SU-DHL-6 (cell line): ENCODE measurements around the gene ACTMAP.

Experiments
- H2AFZ ChIP-seq: fragments of 200-600 bp; sonication (generic); 2 replicates; pipeline ENCODE4 v1.6.1; 2014; ENCODE audit warnings: low read depth, mild to moderate bottlenecking, moderate library complexity, mixed read lengths, antibody characterized with exemption, low read length; ENCODE audit not compliant: severe bottlenecking
- H3F3A ChIP-seq: fragments of 200-600 bp; shearing (Covaris generic); 2 replicates; pipeline ENCODE4 v1.6.0; 2016; ENCODE audit warnings: antibody characterized with exemption, mild to moderate bottlenecking; ENCODE audit not compliant: insufficient read depth
- H3K27ac ChIP-seq: fragments of 200-600 bp; sonication (generic); 2 replicates; pipeline ENCODE4 v1.5.1; 2016; ENCODE audit warnings: low read depth, mild to moderate bottlenecking, low read length, moderate library complexity, mixed read lengths
- H3K27me3 ChIP-seq: fragments of 200-600 bp; sonication (generic), shearing (Covaris generic); 2 replicates; pipeline ENCODE4 v1.6.0; 2014; ENCODE audit warnings: mild to moderate bottlenecking, low read length
- H3K36me3 ChIP-seq: fragments of 200-600 bp; sonication (generic); 2 replicates; pipeline ENCODE4 v1.6.1; 2014; ENCODE audit warnings: mild to moderate bottlenecking, low read length, mixed read lengths
- H3K4me2 ChIP-seq: fragments of 300-600, 200-600 bp; shearing (Covaris generic), sonication (generic); 2 replicates; pipeline ENCODE4 v1.6.0; 2014; ENCODE audit warnings: low read length, low read depth, mild to moderate bottlenecking; ENCODE audit not compliant: poor library complexity, severe bottlenecking
- H3K4me3 ChIP-seq: fragments of 200-600 bp; sonication (generic); 2 replicates; pipeline ENCODE4 v1.5.1; 2014; ENCODE audit warnings: antibody characterized with exemption, low read length, mild to moderate bottlenecking, mixed read lengths; ENCODE audit not compliant: insufficient read depth, poor library complexity, severe bottlenecking
- H3K79me2 ChIP-seq: fragments of 200-600 bp; sonication (generic); 2 replicates; pipeline ENCODE4 v1.6.1; 2014; ENCODE audit warnings: mild to moderate bottlenecking, low read length, moderate library complexity; ENCODE audit not compliant: insufficient read depth
- H3K9ac ChIP-seq: fragments of 200-600 bp; sonication (generic); 2 replicates; pipeline ENCODE4 v1.7.0; 2014; ENCODE audit warnings: mild to moderate bottlenecking, low read length
- H3K9me2 ChIP-seq: fragments of 200-600 bp; sonication (generic); replicated peaks from 2 replicates; pipeline ENCODE4 v1.6.1; 2014; ENCODE audit warnings: low read length; ENCODE audit not compliant: insufficient read depth
- H3K9me3 ChIP-seq: fragments of 200-600 bp; sonication (generic); 2 replicates; pipeline ENCODE4 v1.6.1; 2014; ENCODE audit warnings: low read length, mixed read lengths; ENCODE audit not compliant: insufficient read depth
- H4K20me1 ChIP-seq: fragments of 200-600 bp; sonication (generic); 2 replicates; pipeline ENCODE4 v1.6.1; 2014; ENCODE audit warnings: low read depth, mild to moderate bottlenecking, antibody characterized with exemption, low read length, moderate library complexity, mixed read lengths
- EZH2phosphoT487 ChIP-seq: fragments of 200-600 bp; sonication (generic), shearing (Covaris generic); conservative IDR thresholded peaks from 2 replicates; pipeline ENCODE4 v1.6.1; 2018; ENCODE audit warnings: mild to moderate bottlenecking, antibody characterized with exemption, low read length, moderate library complexity, mixed read lengths
- TF ChIP-seq, protein P1 (sequence below): fragments of 200-600 bp; sonication (generic); IDR thresholded peaks from one replicate; pipeline ENCODE4 v1.5.1; 2017; ENCODE audit warnings: antibody characterized with exemption, mild to moderate bottlenecking, low read length, moderate library complexity; ENCODE audit not compliant: insufficient read depth, poor library complexity, severe bottlenecking

ACTMAP gene

DNA sequence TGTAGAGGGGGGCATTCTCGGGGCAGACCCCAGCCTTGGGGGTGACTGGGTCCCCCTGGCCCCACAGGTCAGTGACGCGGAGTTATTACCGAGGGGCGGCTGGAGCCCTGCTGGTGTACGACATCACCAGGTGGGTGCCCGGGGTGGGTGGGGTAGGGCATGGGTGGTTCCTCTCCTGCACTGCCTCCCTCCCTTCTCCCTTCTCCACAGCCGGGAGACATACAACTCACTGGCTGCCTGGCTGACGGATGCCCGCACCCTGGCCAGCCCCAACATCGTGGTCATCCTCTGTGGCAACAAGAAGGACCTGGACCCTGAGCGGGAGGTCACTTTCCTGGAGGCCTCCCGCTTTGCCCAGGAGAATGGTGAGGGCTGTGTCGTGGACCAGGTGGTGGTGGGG is 33.4 kb upstream of the ACTMAP start:
- no peak overlapping the region for H2AFZ ChIP-seq
- H3K9me3 ChIP-seq, result no peaks in the 10 kb centered on the region
- no peaks in the 10 kb centered on the region for H3K36me3 ChIP-seq
- no peaks in the 10 kb centered on the region for H4K20me1 ChIP-seq
- H3K79me2 ChIP-seq, result peaks cover 7% of the 10 kb centered on the region; the same call in 1 of the 2 replicates
- H3F3A ChIP-seq, result no peaks in the 10 kb centered on the region
- no peak overlapping the region for H3K4me2 ChIP-seq
- H3K27me3 ChIP-seq, result no peaks in the 10 kb centered on the region
- H3K4me3 ChIP-seq, result no peak overlapping the region
- no peak overlapping the region for H3K9ac ChIP-seq
- TF ChIP-seq, protein P1, sequence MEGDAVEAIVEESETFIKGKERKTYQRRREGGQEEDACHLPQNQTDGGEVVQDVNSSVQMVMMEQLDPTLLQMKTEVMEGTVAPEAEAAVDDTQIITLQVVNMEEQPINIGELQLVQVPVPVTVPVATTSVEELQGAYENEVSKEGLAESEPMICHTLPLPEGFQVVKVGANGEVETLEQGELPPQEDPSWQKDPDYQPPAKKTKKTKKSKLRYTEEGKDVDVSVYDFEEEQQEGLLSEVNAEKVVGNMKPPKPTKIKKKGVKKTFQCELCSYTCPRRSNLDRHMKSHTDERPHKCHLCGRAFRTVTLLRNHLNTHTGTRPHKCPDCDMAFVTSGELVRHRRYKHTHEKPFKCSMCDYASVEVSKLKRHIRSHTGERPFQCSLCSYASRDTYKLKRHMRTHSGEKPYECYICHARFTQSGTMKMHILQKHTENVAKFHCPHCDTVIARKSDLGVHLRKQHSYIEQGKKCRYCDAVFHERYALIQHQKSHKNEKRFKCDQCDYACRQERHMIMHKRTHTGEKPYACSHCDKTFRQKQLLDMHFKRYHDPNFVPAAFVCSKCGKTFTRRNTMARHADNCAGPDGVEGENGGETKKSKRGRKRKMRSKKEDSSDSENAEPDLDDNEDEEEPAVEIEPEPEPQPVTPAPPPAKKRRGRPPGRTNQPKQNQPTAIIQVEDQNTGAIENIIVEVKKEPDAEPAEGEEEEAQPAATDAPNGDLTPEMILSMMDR, result no peak
- no peak for TF ChIP-seq EZH2phosphoT487
- H3K27ac ChIP-seq, result no peak overlapping the region
- no peaks in the 10 kb centered on the region for H3K9me2 ChIP-seq

DNA sequence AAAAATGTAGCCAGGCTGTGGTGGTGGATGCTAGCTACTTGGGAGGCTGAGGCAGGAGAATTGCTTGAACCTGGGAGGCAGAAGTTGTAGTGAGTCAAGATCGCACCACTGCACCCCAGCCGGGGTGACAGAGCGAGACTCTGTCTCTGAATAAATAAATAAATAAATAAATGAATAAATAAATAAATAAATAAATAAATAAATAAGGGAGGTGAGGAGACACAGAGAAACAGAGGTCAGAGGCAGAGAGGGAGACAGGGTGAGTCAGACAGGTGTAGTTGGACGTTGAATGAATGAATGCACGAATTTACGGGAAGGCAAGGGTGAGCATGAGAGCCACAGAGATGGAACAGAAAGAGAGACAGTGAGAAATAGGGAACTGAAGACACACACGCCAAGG is 30.9 kb upstream of the ACTMAP start:
- Histone ChIP-seq H3K9me3 (no peaks in the 10 kb centered on the region), H2AFZ (no peak overlapping the region), H3F3A (peaks cover 11% of the 10 kb centered on the region), H3K9ac (no peak overlapping the region), H3K79me2 (peaks cover 10% of the 10 kb centered on the region; the same call in 1 of the 2 replicates), H3K4me2 (no peak overlapping the region), H3K9me2 (no peaks in the 10 kb centered on the region), H3K4me3 (no peak overlapping the region), H3K36me3 (no peaks in the 10 kb centered on the region), H3K27ac (no peak overlapping the region), H3K27me3 (no peaks in the 10 kb centered on the region), H4K20me1 (no peaks in the 10 kb centered on the region)
- TF ChIP-seq, protein P1, result no peak
- TF ChIP-seq EZH2phosphoT487, result no peak

DNA sequence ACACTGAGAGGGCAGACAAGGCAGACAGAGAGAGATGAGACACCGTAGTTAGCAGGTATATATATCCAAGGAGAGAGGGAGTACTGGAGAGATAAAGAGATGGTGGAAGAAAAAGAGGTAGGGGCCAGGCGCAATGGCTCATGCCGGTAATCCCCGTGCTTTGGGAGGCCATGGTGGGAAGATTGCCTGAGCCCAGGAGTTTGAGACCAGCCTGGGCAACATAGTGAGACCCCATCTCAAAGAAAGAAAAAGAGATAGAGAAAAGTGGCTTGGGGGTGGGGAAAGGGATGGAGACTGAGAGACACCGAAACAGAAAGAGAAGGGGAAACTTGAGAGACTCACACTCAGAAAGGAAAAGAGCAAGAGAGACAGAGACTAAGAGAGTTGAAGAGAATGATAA is 30.3 kb upstream of the ACTMAP start:
- no peaks in the 10 kb centered on the region for H3K9me3 ChIP-seq
- peaks cover 10% of the 10 kb centered on the region; the same call in 1 of the 2 replicates for H3K79me2 ChIP-seq
- TF ChIP-seq, protein P1, result no peak
- TF ChIP-seq EZH2phosphoT487, result no peak
- H3K9ac ChIP-seq, result no peak overlapping the region
- H3K9me2 ChIP-seq, result no peaks in the 10 kb centered on the region
- H3K4me2 ChIP-seq, result no peak overlapping the region
- H4K20me1 ChIP-seq, result no peaks in the 10 kb centered on the region
- H3K27me3 ChIP-seq, result no peaks in the 10 kb centered on the region
- no peaks in the 10 kb centered on the region for H3K36me3 ChIP-seq
- no peak overlapping the region for H3K27ac ChIP-seq
- peaks cover 11% of the 10 kb centered on the region for H3F3A ChIP-seq
- H3K4me3 ChIP-seq, result no peak overlapping the region
- no peak overlapping the region for H2AFZ ChIP-seq
